ENCODE data around the gene PPEF2. TPM values are rescaled to one million over a fixed set of nuclear protein-coding genes. Genes with fewer than 3 reads are reported as not detected.

PPEF2 gene
- total and polyA plus RNA-seq, 4 experiments from 2014 or later, result 0.36 to 0.41 TPM; not detected in 2

DNA sequence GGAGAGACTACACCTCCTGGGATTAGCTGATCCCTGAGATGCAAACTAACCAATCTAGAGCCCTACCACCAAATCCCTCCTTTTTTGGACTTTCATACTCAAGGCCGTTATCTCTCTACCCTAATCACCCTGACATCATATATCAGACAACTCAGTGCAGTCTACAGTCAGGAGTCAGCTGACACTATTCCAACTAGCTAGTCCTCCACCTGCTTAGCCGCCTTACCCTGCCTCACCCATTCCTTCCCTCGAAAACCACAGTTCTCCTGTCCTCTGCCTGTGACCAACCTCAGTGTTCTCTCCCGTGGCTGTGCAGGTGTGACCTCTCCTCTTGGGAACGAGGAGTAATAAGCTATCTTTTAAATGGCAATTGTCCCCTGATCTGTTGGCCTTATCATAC lies 1.8 kb upstream of the PPEF2 start:
- ChIA-PET CTCF (ENCODE audit: partially characterized antibody) (interaction anchor here (0.7 to 3.4 kb wide), 5 partner anchors 8 to 158 kb away, joined by 3 to 31 read pairs (median 8); no protein-coding TSS in a partner anchor), POLR2A (ENCODE audit: partially characterized antibody) (no interaction called here)
- no peaks in the 10 kb centered on the region for H3K9me3 ChIP-seq (ENCODE audit: control insufficient read depth in 1 of 2, low read length in 2 of 2)
- no peak overlapping the region for H3K4me3 ChIP-seq (ENCODE audit: low read length in 2 of 2)
- no peaks in the 10 kb centered on the region for H3K4me1 ChIP-seq (ENCODE audit: insufficient read depth, low read length)
- no peaks in the 10 kb centered on the region for H3K36me3 ChIP-seq (ENCODE audit: insufficient read depth, low read length)
- Mint-ChIP-seq H3K27me3 (no peaks in the 10 kb centered on the region), H3K4me1 (peaks cover 0 to 1% (median 0%) of the 10 kb centered on the region in 4 donors), H3K9me3 (no peaks in the 10 kb centered on the region), H3K36me3 (no peaks in the 10 kb centered on the region), H3K4me3 (no peak overlapping the region), H3K27ac (no peak overlapping the region)
- intact Hi-C loops (cut with micrococcal nuclease), result no loop called here
- no peak overlapping the region for H3K27ac ChIP-seq (ENCODE audit: low read depth, low read length)
- no peaks in the 10 kb centered on the region for H3K27me3 ChIP-seq (ENCODE audit: insufficient read depth, low read length)
- DNase-seq, result no peak

DNA sequence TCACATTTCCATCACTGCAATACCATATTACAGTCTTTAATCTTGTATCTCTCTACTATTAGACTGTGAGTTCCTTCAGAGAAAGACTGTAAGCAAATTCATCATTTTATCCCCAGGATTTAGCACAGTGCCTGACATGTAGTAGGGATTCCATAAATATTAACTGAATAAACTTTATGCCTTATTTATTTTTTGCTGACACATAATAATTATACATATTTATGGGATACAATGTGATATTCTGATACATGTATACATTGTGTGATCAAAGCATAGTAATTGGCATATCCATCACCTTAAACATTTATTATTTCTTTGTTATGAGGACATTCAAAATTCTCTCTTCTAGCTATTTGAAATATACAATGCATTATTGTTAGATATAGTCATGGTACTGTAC lies 3.7 kb downstream of the PPEF2 start:
- no peak overlapping the region for H3K27ac ChIP-seq (ENCODE audit: low read depth, low read length)
- no peak overlapping the region for H3K4me3 ChIP-seq (ENCODE audit: low read length in 2 of 2)
- peaks cover 0 to 4% (median under 1%) of the 10 kb centered on the region in 4 donors for H3K4me1 Mint-ChIP-seq
- ChIA-PET CTCF (ENCODE audit: partially characterized antibody) (interaction anchor here (1.1 to 1.3 kb wide), 2 partner anchors 17 to 29 kb away, joined by 3 to 4 read pairs; no protein-coding TSS in a partner anchor), POLR2A (ENCODE audit: partially characterized antibody) (no interaction called here)
- H3K4me1 ChIP-seq (ENCODE audit: insufficient read depth, low read length), result no peaks in the 10 kb centered on the region
- no peaks in the 10 kb centered on the region for H3K9me3 ChIP-seq (ENCODE audit: control insufficient read depth in 1 of 2, low read length in 2 of 2)
- DNase-seq, result no peak
- H3K4me3 Mint-ChIP-seq, result no peak overlapping the region
- no peak overlapping the region for H3K27ac Mint-ChIP-seq
- H3K9me3 Mint-ChIP-seq, result peaks cover 0 to 2% (median 0%) of the 10 kb centered on the region in 8 donors
- H3K36me3 ChIP-seq (ENCODE audit: insufficient read depth, low read length), result no peaks in the 10 kb centered on the region
- H3K36me3 Mint-ChIP-seq, result no peaks in the 10 kb centered on the region
- intact Hi-C loops (cut with micrococcal nuclease), result no loop called here
- H3K27me3 ChIP-seq (ENCODE audit: insufficient read depth, low read length), result no peaks in the 10 kb centered on the region
- no peaks in the 10 kb centered on the region for H3K27me3 Mint-ChIP-seq

DNA sequence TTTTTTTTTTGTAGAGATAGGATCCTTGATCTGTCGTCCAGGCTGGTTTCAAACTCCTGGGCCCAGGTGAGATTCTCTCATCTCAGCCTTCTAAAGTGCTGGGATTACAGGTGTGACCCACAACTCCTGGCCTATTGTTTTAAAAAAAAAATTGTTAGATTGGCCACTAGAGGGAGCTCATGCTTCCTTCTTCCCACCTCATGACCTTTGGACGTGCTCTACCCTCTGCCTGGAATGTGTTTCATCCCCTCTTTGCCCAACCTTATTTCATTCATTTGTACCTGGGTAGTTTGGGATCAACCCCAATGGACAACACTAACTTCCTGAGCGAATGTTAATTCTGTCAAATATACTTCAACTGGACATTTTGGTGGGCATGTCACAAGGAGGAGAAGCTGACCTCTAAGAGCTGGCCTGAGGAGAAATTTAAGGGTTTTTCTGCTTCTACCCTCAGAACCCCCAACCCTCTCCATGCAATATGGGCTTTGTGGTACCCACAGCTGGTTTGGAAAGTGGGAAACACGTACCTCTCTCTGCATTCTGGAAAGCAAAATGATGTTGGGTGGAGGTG lies 6.4 kb downstream of the PPEF2 start:
- peaks cover 0 to 3% (median under 1%) of the 10 kb centered on the region in 4 donors for H3K4me1 Mint-ChIP-seq
- peaks cover 0 to 2% (median 0%) of the 10 kb centered on the region in 8 donors for H3K9me3 Mint-ChIP-seq
- Histone ChIP-seq H3K27ac (ENCODE audit: low read depth, low read length) (no peak overlapping the region), H3K9me3 (ENCODE audit: control insufficient read depth in 1 of 2, low read length in 2 of 2) (no peaks in the 10 kb centered on the region), H3K4me3 (ENCODE audit: low read length in 2 of 2) (no peak overlapping the region), H3K4me1 (ENCODE audit: insufficient read depth, low read length) (no peaks in the 10 kb centered on the region), H3K36me3 (ENCODE audit: insufficient read depth, low read length) (no peaks in the 10 kb centered on the region), H3K27me3 (ENCODE audit: insufficient read depth, low read length) (no peaks in the 10 kb centered on the region)
- POLR2A ChIA-PET (ENCODE audit: partially characterized antibody), result no interaction called here
- peak in 4 of 5 donors; percentile 26 to 49 (median 36) for DNase-seq
- intact Hi-C loops (cut with micrococcal nuclease), result loop anchor here (1.0 kb wide), 2 partner anchors 45 to 171 kb away; partner anchors contain the start of gene NAAA
- no peak overlapping the region for H3K27ac Mint-ChIP-seq
- H3K36me3 Mint-ChIP-seq, result no peaks in the 10 kb centered on the region
- H3K4me3 Mint-ChIP-seq, result no peak overlapping the region
- H3K27me3 Mint-ChIP-seq, result no peaks in the 10 kb centered on the region
- CTCF ChIA-PET (ENCODE audit: partially characterized antibody), result interaction anchor here (0.5 to 5.6 kb wide), 29 partner anchors 9 to 312 kb away, joined by 3 to 37 read pairs (median 4); no protein-coding TSS in a partner anchor

DNA sequence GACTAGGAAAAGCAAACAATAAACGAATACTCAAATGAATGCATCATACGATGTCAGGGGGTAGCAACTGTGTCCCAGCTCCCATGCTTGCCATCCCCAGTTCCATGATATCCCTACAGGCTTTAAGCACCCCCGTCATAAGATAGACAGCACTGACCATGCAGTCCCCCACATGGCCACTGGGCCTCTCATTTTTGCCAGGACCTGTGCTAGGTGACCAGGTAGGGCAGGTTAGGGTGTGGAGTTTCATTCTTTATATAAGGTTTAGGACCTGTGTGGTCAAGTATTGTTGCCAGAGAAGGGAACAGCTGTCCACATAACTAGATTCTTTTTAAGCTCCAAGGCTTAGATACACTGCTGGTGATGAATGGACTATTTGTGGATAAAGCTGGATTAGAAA lies 9.7 kb downstream of the PPEF2 start:
- intact Hi-C loops (cut with micrococcal nuclease), result no loop called here
- Mint-ChIP-seq H3K9me3 (peaks cover 0 to 2% (median 0%) of the 10 kb centered on the region in 8 donors), H3K27ac (no peak overlapping the region), H3K36me3 (no peaks in the 10 kb centered on the region), H3K4me1 (peaks cover 0 to 3% (median under 1%) of the 10 kb centered on the region in 4 donors), H3K27me3 (no peaks in the 10 kb centered on the region), H3K4me3 (no peak overlapping the region)
- Histone ChIP-seq H3K9me3 (ENCODE audit: control insufficient read depth in 1 of 2, low read length in 2 of 2) (no peaks in the 10 kb centered on the region), H3K4me3 (ENCODE audit: low read length in 2 of 2) (no peak overlapping the region), H3K27me3 (ENCODE audit: insufficient read depth, low read length) (no peaks in the 10 kb centered on the region), H3K4me1 (ENCODE audit: insufficient read depth, low read length) (no peaks in the 10 kb centered on the region), H3K36me3 (ENCODE audit: insufficient read depth, low read length) (no peaks in the 10 kb centered on the region), H3K27ac (ENCODE audit: low read depth, low read length) (no peak overlapping the region)
- POLR2A ChIA-PET (ENCODE audit: partially characterized antibody), result no interaction called here
- no peak for DNase-seq
- CTCF ChIA-PET (ENCODE audit: partially characterized antibody), result interaction anchor here (1.4 to 5.6 kb wide), 3 partner anchors 9 to 174 kb away, joined by 3 to 37 read pairs (median 8); no protein-coding TSS in a partner anchor

DNA sequence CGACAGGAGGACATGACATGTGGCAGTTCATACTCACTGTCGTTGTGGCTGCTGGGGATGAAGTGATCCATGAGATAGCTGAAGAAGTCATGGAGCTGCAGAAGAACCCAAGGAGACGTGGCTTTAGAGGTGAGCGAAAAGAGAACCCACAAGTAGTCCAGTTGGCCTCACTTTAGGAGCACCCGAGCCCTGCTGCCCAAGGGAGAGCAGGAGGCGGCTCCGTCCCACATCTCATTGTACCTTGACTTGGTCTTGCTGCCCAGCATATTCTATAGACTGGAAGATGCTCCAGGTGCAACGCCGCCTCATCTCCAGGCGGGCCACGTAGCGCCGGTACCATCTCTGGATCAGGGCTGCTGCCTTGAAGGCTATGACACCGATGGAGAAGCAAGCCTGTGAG lies 10.6 kb downstream of the PPEF2 start:
- no peaks in the 10 kb centered on the region for H3K36me3 ChIP-seq (ENCODE audit: insufficient read depth, low read length)
- Mint-ChIP-seq H3K4me3 (no peak overlapping the region), H3K27me3 (no peaks in the 10 kb centered on the region), H3K27ac (no peak overlapping the region), H3K9me3 (no peaks in the 10 kb centered on the region), H3K4me1 (peaks cover 0 to 2% (median under 1%) of the 10 kb centered on the region in 4 donors), H3K36me3 (no peaks in the 10 kb centered on the region)
- no peak overlapping the region for H3K27ac ChIP-seq (ENCODE audit: low read depth, low read length)
- DNase-seq, result no peak
- ChIA-PET POLR2A (ENCODE audit: partially characterized antibody) (no interaction called here), CTCF (ENCODE audit: partially characterized antibody) (interaction anchor here (1.4 to 2.2 kb wide), 2 partner anchors 10 to 13 kb away, joined by 3 to 8 read pairs; no protein-coding TSS in a partner anchor)
- H3K9me3 ChIP-seq (ENCODE audit: control insufficient read depth in 1 of 2, low read length in 2 of 2), result no peaks in the 10 kb centered on the region
- intact Hi-C loops (cut with micrococcal nuclease), result no loop called here
- H3K4me1 ChIP-seq (ENCODE audit: insufficient read depth, low read length), result no peaks in the 10 kb centered on the region
- no peak overlapping the region for H3K4me3 ChIP-seq (ENCODE audit: low read length in 2 of 2)
- H3K27me3 ChIP-seq (ENCODE audit: insufficient read depth, low read length), result no peaks in the 10 kb centered on the region

DNA sequence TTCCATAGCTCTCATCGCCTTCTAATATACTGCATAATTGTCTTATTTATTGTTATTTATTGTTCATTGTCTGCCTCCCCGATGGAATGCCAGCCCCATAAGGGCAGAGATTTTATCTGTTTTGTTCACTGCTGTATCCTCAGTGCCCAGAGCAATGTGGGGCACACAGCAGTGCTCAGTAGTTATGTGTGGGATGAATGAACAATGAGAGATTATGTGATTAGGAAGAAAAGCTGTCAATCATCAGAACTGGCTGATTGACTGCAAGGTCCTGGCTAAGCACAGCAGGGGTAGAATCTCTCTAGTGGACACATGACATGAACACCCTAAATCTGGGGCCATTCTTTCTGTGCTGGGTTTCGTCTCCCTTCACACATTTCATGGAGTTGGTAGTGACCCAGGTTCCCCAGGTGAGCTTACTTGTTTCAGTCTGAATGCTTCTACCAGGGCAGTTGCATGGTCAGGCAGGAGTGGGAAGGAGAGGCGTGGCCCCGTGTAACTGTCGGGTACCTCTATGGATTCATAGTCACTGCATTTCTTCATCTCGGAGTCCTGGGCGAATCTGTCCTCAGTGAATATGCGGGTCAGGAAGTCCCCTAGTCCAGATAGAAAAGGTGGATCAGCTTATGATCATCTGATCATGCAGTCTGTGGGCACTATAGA lies 12.6 kb downstream of the PPEF2 start:
- intact Hi-C loops (cut with micrococcal nuclease), result no loop called here
- Histone ChIP-seq H3K27me3 (ENCODE audit: insufficient read depth, low read length) (no peaks in the 10 kb centered on the region), H3K36me3 (ENCODE audit: insufficient read depth, low read length) (no peaks in the 10 kb centered on the region), H3K4me3 (ENCODE audit: low read length in 2 of 2) (no peak overlapping the region), H3K4me1 (ENCODE audit: insufficient read depth, low read length) (no peaks in the 10 kb centered on the region), H3K27ac (ENCODE audit: low read depth, low read length) (no peak overlapping the region), H3K9me3 (ENCODE audit: control insufficient read depth in 1 of 2, low read length in 2 of 2) (no peaks in the 10 kb centered on the region)
- DNase-seq, result no peak
- Mint-ChIP-seq H3K36me3 (no peaks in the 10 kb centered on the region), H3K4me1 (no peaks in the 10 kb centered on the region), H3K27me3 (no peaks in the 10 kb centered on the region), H3K27ac (peak overlapping the region in 1 of 7 donors; percentile 13), H3K4me3 (no peak overlapping the region), H3K9me3 (no peaks in the 10 kb centered on the region)
- POLR2A ChIA-PET (ENCODE audit: partially characterized antibody), result no interaction called here
- CTCF ChIA-PET (ENCODE audit: partially characterized antibody), result interaction anchor here (0.8 kb wide), 1 partner anchor 20 kb away, joined by 3 read pairs; no protein-coding TSS in a partner anchor

DNA sequence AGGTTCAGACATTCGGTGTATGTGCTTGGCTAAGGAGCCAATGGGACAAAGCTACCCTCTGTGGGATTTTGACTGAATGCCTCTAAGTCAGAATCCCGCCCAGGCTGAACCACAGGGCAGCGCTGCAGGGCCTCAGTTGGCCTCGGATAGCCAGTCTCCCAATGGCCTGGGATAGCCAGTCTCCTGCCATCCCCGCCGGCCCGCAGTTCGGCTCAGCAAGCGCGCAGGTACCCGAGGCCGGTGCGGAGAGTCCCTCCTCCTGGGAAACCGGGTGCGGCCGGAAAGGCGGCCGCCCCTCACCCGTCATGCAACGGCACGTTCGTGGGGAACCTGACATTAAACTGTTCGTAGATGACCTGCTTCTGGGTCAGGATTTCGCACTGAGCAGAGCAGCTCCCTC lies 16.1 kb downstream of the PPEF2 start:
- ChIA-PET POLR2A (ENCODE audit: partially characterized antibody) (no interaction called here), CTCF (ENCODE audit: partially characterized antibody) (interaction anchor here (1.5 to 1.8 kb wide), 2 partner anchors 9 to 11 kb away, joined by 3 to 13 read pairs; no protein-coding TSS in a partner anchor)
- no peaks in the 10 kb centered on the region for H3K4me1 ChIP-seq (ENCODE audit: insufficient read depth, low read length)
- intact Hi-C loops (cut with micrococcal nuclease), result no loop called here
- H3K4me1 Mint-ChIP-seq, result no peaks in the 10 kb centered on the region
- H3K27ac ChIP-seq (ENCODE audit: low read depth, low read length), result no peak overlapping the region
- no peak overlapping the region for H3K4me3 Mint-ChIP-seq
- H3K27me3 Mint-ChIP-seq, result peaks cover 0 to 2% of the 10 kb centered on the region in 2 donors
- no peaks in the 10 kb centered on the region for H3K36me3 Mint-ChIP-seq
- no peak for DNase-seq
- H3K27me3 ChIP-seq (ENCODE audit: insufficient read depth, low read length), result no peaks in the 10 kb centered on the region
- H3K27ac Mint-ChIP-seq, result no peak overlapping the region
- no peak overlapping the region for H3K4me3 ChIP-seq (ENCODE audit: low read length in 2 of 2)
- no peaks in the 10 kb centered on the region for H3K36me3 ChIP-seq (ENCODE audit: insufficient read depth, low read length)
- no peaks in the 10 kb centered on the region for H3K9me3 ChIP-seq (ENCODE audit: control insufficient read depth in 1 of 2, low read length in 2 of 2)
- no peaks in the 10 kb centered on the region for H3K9me3 Mint-ChIP-seq
